ENCODE measurements around the gene P2RY2.

P2RY2 gene

DNA sequence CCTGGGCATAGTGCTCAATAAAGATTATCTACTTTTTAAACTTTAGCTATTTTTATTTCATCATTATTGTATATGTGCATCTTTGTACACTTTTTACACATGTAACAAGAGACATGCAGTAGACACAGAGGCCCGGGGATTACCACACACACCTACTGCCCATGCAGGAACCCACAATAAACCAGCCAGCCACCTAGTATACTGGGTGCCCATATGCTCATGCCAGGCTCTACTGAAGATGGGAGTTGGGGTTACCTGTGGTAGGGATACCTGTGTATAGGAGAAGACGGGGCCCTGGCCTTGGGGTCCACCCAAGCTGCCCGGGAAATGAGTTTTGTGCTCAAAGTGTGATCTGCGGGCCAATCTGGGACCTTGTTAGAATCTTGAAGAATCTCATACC, 31.2 kb upstream of the P2RY2 start:
- H3K4me3 ChIP-seq (ENCODE audit: control insufficient read depth, low read depth, low read length) = no peak overlapping the region
- DNase-seq (ENCODE audit: low read depth) = no peak
- TF ChIP-seq, protein P1, sequence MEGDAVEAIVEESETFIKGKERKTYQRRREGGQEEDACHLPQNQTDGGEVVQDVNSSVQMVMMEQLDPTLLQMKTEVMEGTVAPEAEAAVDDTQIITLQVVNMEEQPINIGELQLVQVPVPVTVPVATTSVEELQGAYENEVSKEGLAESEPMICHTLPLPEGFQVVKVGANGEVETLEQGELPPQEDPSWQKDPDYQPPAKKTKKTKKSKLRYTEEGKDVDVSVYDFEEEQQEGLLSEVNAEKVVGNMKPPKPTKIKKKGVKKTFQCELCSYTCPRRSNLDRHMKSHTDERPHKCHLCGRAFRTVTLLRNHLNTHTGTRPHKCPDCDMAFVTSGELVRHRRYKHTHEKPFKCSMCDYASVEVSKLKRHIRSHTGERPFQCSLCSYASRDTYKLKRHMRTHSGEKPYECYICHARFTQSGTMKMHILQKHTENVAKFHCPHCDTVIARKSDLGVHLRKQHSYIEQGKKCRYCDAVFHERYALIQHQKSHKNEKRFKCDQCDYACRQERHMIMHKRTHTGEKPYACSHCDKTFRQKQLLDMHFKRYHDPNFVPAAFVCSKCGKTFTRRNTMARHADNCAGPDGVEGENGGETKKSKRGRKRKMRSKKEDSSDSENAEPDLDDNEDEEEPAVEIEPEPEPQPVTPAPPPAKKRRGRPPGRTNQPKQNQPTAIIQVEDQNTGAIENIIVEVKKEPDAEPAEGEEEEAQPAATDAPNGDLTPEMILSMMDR (IDR thresholded peaks at IDR 0.05; ENCODE audit: control insufficient read depth, insufficient read depth, low read depth, low read length, missing control alignments) = no peak

DNA sequence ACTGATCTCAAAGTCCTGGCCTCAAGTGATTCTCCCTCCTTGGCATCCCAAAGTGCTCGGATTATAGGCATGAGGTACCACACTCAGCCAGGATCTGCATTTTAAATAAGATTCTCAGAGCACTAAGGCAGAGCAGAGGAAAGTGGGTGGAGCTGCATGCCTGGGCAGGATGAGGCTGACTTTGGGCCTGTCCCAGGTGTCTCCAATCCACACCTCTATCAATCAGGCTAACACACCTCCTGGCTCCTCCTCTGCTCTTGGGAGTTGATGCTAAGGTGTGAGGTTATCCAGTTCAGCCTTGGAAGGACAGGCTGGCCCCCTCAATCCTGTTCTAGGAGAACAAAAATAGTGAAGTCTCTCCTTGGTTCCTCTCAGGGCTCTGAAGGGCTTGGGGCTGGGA, 30.2 kb upstream of the P2RY2 start:
- TF ChIP-seq, protein P1 (IDR thresholded peaks at IDR 0.05; ENCODE audit: control insufficient read depth, insufficient read depth, low read depth, low read length, missing control alignments) = no peak
- H3K4me3 ChIP-seq (ENCODE audit: control insufficient read depth, low read depth, low read length) = no peak overlapping the region
- no peak for DNase-seq (ENCODE audit: low read depth)

DNA sequence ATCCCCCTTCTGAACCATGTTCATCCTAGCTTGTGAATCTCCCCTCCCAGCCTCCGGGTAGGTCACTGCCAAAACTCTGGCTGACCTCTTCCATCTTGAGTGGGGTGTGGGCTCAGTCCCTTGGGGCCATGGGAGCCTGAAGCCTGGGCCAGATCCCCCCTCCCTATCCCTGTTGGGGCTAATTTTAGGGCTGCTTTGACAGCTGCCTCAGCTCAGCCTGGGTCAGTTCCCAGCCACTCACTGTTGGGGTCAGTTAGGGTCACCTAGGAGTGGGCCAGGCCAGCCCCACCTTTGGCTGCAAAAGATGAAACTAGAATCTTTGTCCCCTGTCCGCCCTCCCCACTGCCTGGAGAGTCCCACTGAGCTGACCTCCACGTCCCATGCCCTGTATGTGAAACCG, 29.8 kb upstream of the P2RY2 start:
- H3K4me3 ChIP-seq (ENCODE audit: control insufficient read depth, low read depth, low read length) = no peak overlapping the region
- TF ChIP-seq, protein P1 (IDR thresholded peaks at IDR 0.05; ENCODE audit: control insufficient read depth, insufficient read depth, low read depth, low read length, missing control alignments) = no peak
- no peak for DNase-seq (ENCODE audit: low read depth)

DNA sequence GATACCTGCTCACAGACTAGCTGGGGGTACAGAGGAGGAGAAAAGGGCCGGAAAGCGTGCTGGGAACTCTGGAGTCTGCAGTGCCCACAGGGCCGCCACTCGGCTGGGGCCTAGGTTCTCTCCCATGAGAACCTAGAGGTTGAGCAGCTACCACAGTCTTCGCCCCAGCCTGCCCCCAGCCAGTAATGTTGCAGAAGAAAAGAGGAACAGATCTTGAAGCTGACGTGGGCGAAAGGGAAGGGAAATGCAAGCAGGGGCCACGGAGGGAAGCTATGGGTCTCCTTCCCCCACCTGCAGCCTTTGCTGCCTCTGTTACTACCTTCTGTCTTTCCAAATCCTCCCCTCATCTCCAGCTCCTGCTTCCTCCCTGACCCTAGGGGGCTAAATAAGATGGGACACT, 28.8 kb upstream of the P2RY2 start:
- DNase-seq (ENCODE audit: low read depth) = no peak

DNA sequence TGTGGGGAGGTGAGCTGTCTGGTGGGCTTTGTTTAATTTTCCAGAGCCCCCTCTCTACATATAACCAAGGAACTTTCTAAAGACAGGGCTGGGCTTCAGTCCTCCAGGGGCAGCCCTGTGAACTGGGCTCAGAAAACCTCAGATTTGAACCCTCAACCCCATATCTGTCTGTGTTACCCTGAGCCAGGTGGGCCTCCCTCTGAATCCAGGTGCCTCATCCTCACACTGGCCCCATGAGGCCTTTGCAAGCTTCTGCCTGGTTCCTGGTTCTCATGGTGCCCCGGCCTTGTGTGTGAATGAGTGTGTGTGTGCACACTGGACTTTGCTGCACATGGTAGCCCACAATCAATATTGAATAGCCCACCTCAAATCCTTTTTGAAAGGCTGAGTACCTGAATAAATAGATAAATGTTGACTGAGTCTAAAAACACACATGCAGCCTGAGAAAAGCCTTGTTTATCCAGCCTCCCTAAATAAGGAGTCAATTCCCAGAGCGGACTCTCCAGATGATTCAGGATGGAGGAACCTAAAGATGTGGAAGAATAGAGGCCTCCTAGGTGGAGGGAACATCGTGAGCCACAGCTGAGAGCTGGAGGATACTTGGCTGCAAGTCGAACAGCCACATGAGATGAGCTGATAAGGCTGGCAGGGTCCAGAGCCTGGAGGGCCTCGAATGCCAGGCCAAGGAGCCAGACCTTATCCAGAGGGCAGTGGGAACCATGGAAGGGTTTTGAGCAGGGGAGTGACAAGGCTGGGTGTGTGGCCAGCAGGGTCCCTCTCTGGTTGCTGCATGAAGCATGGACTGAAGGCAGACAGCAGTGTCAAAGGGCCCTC, 28.1 kb upstream of the P2RY2 start:
- no peak for DNase-seq (ENCODE audit: low read depth)

More for the DNA sequence above, 28.8 kb upstream of the P2RY2 start:
- H3K4me3 ChIP-seq (ENCODE audit: control insufficient read depth, low read depth, low read length) = no peak overlapping the region
- TF ChIP-seq, protein P1 (IDR thresholded peaks at IDR 0.05; ENCODE audit: control insufficient read depth, insufficient read depth, low read depth, low read length, missing control alignments) = no peak

DNA sequence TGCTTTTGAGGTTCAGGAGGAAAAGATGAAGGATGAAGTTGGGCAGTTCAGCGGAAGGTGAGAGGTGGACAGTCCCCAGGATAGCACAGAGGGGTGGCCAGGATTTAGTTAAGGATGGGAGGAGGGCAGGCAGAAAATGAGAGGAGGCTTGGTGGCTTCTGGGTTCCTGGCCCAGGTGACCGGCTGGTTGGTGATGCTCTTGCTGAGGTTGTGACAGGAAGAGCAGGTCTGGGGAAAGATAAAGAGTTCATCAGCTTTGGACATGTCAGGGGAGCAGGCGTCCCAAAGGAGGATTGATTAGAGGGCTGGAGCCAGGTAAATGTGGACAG, 27.6 kb upstream of the P2RY2 start:
- DNase-seq (ENCODE audit: low read depth) = no peak
- no peak overlapping the region for H3K4me3 ChIP-seq (ENCODE audit: control insufficient read depth, low read depth, low read length)
- TF ChIP-seq, protein P1 (IDR thresholded peaks at IDR 0.05; ENCODE audit: control insufficient read depth, insufficient read depth, low read depth, low read length, missing control alignments) = no peak

More for the DNA sequence above, 28.1 kb upstream of the P2RY2 start:
- H3K4me3 ChIP-seq (ENCODE audit: control insufficient read depth, low read depth, low read length) = no peak overlapping the region
- TF ChIP-seq, protein P1 (IDR thresholded peaks at IDR 0.05; ENCODE audit: control insufficient read depth, insufficient read depth, low read depth, low read length, missing control alignments) = no peak

All from AG09309 (cell line).